GM18520 (cell line): ENCODE measurements around the gene MSH2.

Source experiments
- ATAC-seq: cut with Tn5 transposase; IDR thresholded peaks from one replicate; pipeline ENCODE4 v1.9.1; 2021; ENCODE audit not compliant: unreplicated experiment

The MSH2 gene

GRCh38 chr2:47471429-47472116 lies 68.6 kb downstream of the MSH2 start:
- ATAC-seq = no peak

DNA sequence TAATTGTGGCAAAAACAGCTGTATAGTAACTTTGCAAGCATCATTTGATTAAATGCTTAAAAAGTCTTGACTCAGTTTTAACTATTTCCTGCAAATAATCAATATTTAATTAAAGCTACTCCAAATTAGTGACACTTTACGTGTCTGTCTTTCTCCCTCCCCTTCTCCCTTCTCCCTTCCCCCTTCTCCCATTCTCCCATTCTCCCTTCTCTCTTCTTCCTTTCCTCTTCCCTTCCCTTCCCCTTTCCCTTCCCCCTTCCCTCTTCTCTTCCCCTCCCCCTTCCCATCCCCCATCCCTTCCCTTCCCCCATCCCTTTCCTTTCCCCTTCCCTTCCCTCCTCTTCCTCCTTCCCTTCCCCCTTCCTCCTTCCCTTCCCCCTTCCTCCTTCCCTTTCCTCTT lies 76.9 kb downstream of the MSH2 start:
- ATAC-seq = no peak

DNA sequence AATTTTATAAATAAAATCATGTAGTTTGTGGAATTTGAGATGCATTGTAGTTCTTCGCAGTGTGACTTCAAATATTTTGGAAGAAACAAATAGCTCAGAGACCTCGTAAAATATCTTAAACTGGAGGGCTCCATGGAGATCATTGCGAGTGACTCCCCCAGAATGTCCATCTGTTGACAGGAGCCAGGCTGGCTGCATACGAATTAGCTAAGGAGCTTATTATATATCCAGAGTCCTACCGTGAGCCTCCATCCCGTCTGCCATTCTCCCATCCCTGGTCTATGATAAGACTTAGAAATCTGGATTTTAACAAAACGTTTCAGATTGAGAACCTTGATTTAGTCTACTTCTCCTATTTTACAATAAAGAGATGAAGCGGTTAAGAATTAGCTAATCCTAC lies 80.2 kb downstream of the MSH2 start:
- no peak for ATAC-seq

GRCh38 chr2:47484396-47484795 lies 81.4 kb downstream of the MSH2 start:
- ATAC-seq = no peak

DNA sequence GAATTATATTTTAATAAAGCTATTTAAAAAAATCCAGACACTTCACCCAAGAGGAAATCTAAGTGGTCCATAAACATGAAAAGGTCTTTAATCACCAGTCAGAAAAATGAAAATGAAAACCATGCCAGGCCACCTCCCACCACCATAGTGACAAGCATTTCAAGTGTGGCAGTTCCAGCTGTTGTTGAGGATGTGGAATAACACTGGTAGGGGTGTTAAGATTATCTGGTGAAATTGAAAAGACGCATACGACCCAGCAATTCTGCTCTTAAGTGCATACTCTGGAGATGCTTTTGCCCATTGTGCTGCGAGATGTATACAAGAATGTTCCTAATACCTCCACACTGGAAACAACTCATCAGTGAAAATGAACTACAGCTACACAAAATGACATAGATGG lies 82.2 kb downstream of the MSH2 start:
- no peak for ATAC-seq

DNA sequence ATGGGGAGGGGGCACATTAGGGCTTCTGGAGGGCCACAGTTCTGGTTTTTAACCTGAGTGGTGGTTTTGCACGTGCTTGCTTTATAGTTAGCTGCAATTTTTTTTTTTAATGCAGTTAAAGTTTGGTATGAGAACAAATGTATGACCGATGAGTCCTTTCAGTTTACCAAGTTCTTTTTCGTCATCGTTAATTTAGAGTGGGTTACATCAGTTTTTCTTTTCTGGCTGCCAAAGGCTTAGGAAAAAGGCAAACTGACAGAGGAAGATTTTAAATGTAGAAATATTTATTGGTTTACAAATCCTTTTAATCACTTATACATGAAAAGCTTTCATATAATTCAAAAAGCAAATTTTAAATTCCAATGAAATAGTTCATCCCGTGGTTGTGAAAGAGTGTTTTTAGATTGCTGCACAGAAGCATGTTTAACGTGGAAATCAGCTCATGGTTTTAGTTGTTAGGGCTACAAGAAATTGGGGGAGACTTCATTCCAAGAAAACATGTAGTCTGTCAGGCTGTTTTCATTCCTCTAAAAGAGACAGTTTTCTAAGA lies 82.9 kb downstream of the MSH2 start:
- ATAC-seq = no peak

- peak; percentile 91 for ATAC-seq
Measured at GRCh38 chr2:47486841-47487497, 84.0 kb downstream of the MSH2 start.

GRCh38 chr2:47487498-47487875 lies 84.5 kb downstream of the MSH2 start:
- ATAC-seq = no peak

- no peak for ATAC-seq
Measured at GRCh38 chr2:47488870-47489584, 86.1 kb downstream of the MSH2 start.

DNA sequence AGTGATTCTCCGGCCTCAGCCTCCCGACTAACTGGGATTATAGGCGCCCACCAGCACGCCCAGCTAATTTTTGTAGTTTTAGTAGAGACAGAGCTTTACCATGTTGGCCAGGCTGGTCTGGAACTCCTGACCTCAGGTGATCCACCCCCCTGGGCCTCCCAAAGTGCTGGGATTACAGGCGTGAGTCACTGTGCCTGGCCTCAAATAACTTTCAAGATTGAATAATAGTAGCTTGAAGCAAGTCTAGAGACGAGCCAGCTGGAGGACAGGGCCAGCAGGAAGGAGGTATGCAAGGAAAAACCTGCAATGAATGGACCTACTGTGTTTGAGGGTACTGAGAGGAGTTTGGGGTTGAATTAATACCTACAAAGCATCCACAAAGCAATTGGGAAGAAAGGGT lies 87.5 kb downstream of the MSH2 start:
- no peak for ATAC-seq

- ATAC-seq = no peak
Measured at GRCh38 chr2:47493317-47494035, 90.5 kb downstream of the MSH2 start.

DNA sequence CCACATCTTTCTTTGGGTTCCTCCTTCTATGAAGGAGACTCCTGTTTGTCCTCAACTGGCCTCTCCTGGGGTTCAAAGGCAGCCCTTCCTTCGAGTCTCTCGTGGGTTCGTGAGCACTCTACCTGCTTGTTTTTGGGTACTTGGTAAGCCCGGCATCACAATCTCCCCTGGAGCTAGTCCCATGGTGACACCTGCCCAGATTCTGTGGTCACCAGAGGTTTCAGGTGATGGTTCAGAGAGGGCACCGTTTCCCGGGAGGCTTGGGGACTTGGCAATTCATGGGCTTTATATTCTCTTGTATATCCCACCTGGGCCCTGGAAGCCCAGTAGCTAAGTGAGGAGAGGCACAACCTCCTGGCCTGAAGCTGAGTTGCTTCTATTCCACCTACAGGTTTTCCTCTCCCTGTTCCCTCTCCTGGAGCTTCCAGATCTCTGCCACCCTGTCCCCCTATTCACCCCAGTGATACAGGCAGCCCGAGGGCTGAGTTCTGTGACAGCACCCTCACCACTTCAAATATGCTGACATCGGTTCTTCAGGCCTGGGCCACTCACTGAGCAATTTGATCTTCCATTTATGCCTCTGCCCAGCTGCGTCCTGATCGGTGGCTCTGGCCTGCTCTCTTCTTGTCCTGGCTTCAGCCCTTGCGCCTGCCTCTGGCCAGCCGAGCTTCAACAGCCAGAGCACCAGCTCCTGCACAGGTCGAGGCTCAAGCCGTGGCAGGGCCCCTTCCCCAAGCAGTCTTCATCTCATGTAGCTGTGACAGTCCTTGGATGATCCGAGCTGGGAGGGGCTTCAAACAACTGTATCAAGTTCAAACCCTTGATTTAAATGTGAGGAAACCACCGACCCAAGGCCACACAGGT lies 91.5 kb downstream of the MSH2 start:
- ATAC-seq = no peak

DNA sequence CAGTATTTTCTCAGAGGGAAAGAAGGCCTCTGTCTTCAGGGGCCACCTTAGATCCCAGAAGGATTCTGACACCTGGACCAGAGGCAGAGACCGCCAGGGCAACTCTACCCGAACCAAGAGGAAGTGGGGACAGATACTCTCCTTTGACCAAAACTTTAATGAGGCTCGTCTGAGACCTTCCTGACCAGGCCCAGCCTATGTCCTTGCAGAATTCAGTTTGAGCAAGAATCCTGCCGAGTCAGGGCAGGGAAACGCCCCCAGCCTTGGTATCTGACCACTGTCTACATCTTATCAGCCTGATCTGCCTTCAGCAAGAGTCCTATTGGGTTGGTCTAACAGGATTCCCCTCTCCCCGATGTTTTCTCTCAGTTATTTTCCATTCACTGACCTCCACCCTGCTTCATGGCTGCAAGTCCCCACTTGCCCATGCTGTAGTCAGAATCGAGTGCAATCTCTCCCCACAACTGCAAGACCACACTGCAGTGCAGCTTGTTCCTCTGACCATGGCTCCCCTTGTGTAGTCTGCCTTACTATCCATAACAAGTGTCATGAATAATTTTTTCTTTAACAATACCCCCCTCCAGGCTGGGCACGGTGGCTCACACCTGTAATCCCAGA lies 95.0 kb downstream of the MSH2 start:
- ATAC-seq = no peak

DNA sequence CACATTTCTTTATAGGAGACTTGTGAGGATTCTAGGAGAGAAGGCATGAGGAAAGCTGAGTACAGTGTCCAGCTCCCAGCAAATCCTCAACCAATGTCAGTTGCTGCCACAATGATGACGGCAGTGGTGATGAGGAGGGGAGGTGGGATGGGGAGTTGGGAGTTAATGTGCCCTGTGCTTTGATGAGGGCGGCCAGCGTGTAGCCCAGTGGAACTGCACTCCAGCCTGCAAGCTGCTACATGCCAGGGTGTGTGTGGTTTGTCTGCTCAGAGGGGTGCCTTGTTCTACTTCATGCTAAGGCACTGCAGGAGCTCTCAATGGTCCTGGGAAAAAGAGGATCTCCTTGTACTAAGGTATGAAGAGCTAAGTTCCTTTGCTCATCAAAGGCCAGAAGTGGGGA lies 96.1 kb downstream of the MSH2 start:
- ATAC-seq = no peak

DNA sequence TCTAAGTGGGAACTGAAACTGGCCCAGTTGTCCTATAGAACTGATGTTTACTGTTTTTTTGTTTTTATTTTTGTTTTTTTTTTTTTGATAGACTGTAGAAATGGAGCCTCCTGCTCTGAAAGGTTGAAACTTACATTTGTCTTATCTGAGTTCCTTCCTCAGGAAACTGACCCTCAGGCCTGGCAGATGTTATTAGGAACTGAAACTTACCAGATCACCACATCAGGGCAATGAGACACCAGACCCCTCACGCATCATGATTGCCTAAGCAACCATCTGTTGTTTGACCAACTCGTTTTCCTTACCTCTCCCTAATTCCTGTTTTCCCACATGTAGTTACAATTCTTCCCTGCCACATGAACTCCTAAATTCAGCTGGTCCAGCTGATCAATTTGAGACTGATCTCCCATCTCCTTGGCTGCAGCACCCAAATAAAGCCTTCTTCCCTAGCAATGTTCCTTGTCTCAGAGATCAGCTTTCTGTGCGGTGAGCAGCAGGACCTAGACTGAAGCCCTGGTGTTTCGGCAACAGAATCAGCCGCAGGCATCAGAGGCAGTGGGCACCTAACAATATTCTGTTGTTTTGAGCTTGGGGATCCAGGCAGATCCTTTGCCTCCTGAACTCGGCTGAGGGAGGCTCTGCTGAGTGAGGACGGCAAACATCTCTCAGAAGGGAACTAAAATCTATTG lies 96.8 kb downstream of the MSH2 start:
- no peak for ATAC-seq

GRCh38 chr2:47501374-47502200 lies 98.6 kb downstream of the MSH2 start:
- no peak for ATAC-seq

- peak; percentile 83 for ATAC-seq
Measured at GRCh38 chr2:47502498-47502897, 99.5 kb downstream of the MSH2 start.

- no peak for ATAC-seq
Measured at GRCh38 chr2:47503481-47504070, 100.6 kb downstream of the MSH2 start.
